ENCODE data around the gene GNG14.
"Not testable (repeated sequence)": the region's sequence is repeated elsewhere in the genome, so short reads cannot be mapped to it uniquely, and the experiment has no call there.

DNA sequence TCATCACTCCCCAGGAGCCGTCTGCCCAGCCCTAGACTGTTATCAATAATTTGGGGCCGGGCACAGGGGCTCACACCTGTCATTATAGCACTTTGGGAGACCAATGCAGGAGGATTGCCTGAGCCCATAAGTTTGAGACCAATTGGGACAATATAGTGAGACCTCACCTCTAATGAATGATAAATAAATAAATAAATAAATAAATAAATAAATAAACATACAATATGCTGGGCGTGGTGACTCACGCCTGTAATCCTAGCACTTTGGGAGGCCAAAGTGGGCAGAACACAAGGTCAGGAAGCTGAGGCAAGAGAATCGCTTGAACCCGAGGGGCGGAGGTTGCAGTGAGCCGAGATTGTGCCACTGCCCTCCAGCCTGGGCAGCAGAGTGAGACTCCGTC is 25.5 kb downstream of the GNG14 start:
- TF ChIP-seq, protein P1, sequence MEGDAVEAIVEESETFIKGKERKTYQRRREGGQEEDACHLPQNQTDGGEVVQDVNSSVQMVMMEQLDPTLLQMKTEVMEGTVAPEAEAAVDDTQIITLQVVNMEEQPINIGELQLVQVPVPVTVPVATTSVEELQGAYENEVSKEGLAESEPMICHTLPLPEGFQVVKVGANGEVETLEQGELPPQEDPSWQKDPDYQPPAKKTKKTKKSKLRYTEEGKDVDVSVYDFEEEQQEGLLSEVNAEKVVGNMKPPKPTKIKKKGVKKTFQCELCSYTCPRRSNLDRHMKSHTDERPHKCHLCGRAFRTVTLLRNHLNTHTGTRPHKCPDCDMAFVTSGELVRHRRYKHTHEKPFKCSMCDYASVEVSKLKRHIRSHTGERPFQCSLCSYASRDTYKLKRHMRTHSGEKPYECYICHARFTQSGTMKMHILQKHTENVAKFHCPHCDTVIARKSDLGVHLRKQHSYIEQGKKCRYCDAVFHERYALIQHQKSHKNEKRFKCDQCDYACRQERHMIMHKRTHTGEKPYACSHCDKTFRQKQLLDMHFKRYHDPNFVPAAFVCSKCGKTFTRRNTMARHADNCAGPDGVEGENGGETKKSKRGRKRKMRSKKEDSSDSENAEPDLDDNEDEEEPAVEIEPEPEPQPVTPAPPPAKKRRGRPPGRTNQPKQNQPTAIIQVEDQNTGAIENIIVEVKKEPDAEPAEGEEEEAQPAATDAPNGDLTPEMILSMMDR (IDR thresholded peaks at IDR 0.05): not testable (repeated sequence)
- TF ChIP-seq EZH2 (IDR thresholded peaks at IDR 0.05; ENCODE audit: borderline replicate concordance, insufficient read depth, low read depth, low read length, poor library complexity, severe bottlenecking): not testable (repeated sequence)

Data from B cell (primary cell).